NCI-H1694 treated with DMSO at 0.1 percent for 48 hours (cell line): Measurements from ENCODE around the gene WEE1.
"Not testable (repeated sequence)": the region's sequence is repeated elsewhere in the genome, so short reads cannot be mapped to it uniquely, and the experiment has no call there.

Experiments used
- DNase-seq: peaks from one replicate; lab custom pipeline; 2025; lab: John Stamatoyannopoulos, UW

The WEE1 gene

GRCh38 chr11:9596926-9597464, 23.5 kb downstream of the WEE1 start:
- DNase-seq = no peak

- no peak for DNase-seq
Observed at GRCh38 chr11:9600166-9600565, 26.7 kb downstream of the WEE1 start.

GRCh38 chr11:9600644-9601036, 27.2 kb downstream of the WEE1 start:
- DNase-seq = no peak

- DNase-seq = no peak
Observed at GRCh38 chr11:9601037-9601875, 27.8 kb downstream of the WEE1 start.

- no peak for DNase-seq
Observed at GRCh38 chr11:9601876-9602199, 28.4 kb downstream of the WEE1 start.

- not testable (repeated sequence) for DNase-seq
Observed at GRCh38 chr11:9603214-9603613, 29.7 kb downstream of the WEE1 start.

GRCh38 chr11:9604134-9604533, 30.7 kb downstream of the WEE1 start:
- no peak for DNase-seq

GRCh38 chr11:9605742-9606141, 32.3 kb downstream of the WEE1 start:
- DNase-seq = no peak

GRCh38 chr11:9606809-9607510, 33.5 kb downstream of the WEE1 start:
- no peak for DNase-seq

GRCh38 chr11:9607511-9607899, 34.0 kb downstream of the WEE1 start:
- DNase-seq = no peak

- DNase-seq = no peak
Observed at GRCh38 chr11:9609002-9609759, 35.7 kb downstream of the WEE1 start.

- no peak for DNase-seq
Observed at GRCh38 chr11:9609841-9610240, 36.4 kb downstream of the WEE1 start.

- peak; percentile 82 for DNase-seq
Observed at GRCh38 chr11:9613118-9613829, 39.8 kb downstream of the WEE1 start.

- DNase-seq = peak; percentile 76
Observed at GRCh38 chr11:9613830-9614762, 40.6 kb downstream of the WEE1 start.

- DNase-seq = no peak
Observed at GRCh38 chr11:9615031-9615451, 41.6 kb downstream of the WEE1 start.

GRCh38 chr11:9616042-9616675, 42.7 kb downstream of the WEE1 start:
- DNase-seq = no peak

GRCh38 chr11:9616858-9617257, 43.4 kb downstream of the WEE1 start:
- no peak for DNase-seq

- no peak for DNase-seq
Observed at GRCh38 chr11:9617940-9618339, 44.5 kb downstream of the WEE1 start.

GRCh38 chr11:9619004-9619403, 45.5 kb downstream of the WEE1 start:
- DNase-seq = no peak

- no peak for DNase-seq
Observed at GRCh38 chr11:9619971-9620370, 46.5 kb downstream of the WEE1 start.
